Stimulated activated CD8-positive, alpha-beta memory T cell treated with anti-CD3 and anti-CD28 coated beads, Interleukin-4, amount 100 ng/mL, for 48 hours (primary cell): ENCODE measurements around the gene CROCC2.

Source experiments
- DNase-seq: peaks from one replicate; pipeline ENCODE4 v3.0.0-alpha.2; 2020

Gene CROCC2

DNA sequence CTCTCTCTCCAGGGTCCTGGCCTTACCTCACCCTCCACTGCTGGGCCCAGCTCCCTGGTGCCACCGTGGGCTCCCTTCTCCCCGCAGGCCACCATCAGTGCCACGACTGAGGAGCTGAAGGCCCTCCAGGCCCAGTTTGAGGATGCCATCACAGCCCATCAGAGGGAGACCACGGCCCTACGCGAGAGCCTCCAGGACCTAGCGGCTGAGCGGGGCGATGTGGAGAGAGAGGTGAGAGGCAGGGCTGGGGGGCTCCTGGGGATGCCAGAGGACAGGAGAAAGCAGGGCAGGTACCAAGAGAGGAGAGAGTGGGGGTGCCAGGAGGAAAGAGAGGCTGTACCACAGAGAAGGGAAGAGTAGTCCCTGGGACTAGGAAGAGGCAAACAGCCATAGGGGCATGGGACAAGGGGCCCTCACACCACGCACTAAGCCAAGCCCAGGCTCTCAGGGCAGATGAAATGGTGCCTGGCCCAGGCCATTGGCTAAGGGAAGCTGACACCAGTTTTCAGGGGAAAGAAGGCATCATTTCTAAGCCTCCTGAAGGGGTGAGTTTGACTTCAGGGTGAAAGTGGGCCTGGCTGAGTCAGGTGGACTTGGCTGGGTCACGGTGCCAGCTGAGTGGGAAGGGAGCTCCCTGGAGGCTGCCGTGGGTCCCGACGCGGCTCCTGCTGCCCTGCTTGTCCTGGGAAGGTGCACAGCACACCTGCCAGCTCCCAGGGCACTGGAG is 53.2 kb downstream of the CROCC2 start:
- DNase-seq, result peak; percentile 16

DNA sequence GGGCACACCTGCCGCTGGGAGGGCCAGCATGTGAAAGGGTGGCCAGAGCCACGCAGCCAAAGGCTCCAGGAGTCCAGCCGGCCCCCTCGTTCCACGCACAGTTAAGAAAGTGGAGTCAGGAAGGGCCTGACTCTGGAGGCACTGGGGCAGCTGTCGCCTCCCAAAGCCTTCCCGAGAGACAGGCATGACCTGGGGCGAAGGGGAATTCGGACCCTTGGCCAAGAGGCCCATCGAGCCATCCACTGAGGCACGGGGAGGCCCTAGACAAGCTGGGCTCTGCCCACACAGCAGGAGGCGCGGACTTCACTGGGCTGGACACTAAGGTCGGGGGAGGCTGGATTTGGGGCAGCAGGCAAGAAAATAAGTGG is 53.8 kb downstream of the CROCC2 start:
- peak; percentile 13 for DNase-seq

DNA sequence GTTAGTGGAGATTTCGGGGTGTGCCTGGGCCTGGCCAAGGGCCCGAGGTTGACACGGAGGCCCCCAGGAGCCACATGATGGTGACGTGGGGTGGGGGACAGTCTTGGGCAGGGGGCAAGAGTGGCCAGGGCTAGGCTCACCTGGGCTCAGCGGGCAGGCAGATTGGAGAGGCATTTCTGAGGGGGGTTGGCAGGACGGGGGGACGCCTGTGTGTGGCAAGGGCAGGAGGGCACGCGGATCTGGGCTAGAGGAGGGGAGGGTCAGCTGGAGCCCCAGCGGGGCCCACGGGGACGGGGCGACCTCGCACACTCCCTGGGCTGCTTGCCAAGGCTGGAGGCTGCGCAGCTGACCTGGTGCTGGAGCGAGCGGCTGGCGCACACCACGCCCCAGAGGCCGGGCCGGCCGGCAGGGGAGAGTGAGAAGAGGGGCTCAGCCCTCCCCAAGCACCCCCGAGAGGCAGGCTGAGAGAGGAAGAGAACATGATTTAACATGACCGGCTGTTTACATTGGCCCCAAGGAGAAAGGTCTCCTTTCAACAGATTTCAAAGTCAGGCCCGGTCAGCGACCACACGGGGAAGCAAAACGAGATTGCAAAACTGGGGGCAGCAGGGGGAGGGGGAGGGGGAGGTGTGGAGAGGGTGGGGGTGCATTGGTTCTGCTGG is 54.3 kb downstream of the CROCC2 start:
- peak; percentile 6 for DNase-seq

DNA sequence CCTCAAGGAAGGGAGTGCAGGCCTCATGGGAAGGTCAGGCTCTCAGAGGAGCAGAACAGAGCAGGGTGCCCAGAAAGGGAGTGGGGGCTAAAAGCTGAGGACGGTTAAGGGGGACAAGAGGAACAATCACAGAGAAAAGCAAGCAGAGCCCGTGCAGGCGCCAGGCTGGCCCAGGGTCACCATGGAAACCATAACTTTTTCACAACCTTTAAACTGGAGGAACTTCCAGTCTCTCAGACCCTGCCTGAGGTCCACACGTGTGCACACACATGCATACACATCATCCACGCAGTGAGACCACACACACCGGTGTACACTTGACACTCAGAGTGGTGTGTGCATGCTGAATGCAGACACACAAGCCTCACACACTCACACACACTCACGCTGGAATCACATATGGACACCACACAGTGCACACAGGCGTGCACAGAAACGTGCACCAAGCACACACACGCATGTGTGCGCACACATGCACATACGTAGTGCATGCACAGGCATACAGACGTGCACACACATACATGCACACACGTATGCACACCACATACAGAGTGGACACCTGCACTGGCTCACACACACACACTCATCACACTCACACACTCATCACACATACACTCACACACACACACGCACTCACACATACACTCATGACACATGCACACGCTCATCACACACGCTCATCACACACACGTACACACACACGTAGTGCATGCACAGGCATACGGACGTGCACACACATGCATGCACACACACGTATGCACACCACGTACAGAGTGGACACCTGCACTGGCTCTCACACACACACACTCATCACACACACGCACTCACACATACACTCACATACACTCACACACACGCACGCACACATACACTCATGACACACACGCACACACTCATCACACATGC is 55.1 kb downstream of the CROCC2 start:
- DNase-seq, result peak; percentile 17

DNA sequence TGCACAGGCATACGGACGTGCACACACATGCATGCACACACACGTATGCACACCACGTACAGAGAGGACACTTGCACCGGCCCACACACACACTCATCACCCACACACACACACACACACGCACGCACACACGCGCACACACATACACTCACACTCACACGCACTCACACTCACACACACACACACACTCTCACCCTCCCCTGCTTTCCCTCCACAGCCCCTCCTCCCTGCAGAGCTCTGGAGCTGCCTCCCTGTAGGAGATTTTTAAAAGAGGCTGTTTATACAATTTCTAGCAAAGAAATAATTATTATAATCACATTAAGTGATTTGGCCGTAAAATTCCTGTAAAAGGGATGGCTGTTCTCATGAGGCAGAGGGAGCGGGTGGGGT is 55.8 kb downstream of the CROCC2 start:
- DNase-seq, result no peak

DNA sequence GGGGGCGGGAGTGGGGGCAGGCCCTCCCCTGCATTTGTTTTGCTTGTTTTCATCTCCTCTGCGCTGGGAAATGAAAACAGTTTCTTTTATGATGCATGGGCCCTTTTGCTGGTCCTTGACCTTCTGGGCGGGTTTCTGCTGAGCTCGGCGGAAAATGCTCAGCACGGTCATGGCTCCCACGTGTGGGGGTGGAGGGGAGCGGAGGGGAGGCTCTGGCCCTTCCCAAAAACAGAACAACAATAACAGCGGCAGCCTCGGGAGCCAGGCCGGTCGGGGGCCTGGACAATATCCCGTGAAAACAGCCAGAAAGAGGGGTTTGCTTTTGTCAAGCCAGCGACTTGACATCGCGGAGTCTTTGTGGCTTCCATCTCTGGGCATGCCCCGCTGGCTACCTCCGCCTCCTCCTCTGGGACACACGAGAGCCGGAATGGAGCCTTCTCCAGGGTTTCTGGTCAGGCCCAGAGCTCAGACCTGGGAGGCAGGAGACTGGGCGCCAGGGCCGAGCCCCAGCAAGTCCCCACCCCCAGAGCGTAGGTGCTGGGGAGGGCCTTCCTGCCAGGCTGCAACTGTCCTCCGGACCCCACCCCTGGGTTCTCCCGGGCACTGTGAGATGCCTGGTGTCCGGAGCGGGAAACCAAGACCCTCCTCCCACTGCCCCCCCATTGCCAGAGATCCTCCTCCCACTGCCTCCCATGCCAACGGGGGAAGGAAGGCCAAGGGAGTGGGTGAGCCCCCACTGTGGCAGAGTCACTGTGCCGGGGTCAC is 56.3 kb downstream of the CROCC2 start:
- peak; percentile 23 for DNase-seq

DNA sequence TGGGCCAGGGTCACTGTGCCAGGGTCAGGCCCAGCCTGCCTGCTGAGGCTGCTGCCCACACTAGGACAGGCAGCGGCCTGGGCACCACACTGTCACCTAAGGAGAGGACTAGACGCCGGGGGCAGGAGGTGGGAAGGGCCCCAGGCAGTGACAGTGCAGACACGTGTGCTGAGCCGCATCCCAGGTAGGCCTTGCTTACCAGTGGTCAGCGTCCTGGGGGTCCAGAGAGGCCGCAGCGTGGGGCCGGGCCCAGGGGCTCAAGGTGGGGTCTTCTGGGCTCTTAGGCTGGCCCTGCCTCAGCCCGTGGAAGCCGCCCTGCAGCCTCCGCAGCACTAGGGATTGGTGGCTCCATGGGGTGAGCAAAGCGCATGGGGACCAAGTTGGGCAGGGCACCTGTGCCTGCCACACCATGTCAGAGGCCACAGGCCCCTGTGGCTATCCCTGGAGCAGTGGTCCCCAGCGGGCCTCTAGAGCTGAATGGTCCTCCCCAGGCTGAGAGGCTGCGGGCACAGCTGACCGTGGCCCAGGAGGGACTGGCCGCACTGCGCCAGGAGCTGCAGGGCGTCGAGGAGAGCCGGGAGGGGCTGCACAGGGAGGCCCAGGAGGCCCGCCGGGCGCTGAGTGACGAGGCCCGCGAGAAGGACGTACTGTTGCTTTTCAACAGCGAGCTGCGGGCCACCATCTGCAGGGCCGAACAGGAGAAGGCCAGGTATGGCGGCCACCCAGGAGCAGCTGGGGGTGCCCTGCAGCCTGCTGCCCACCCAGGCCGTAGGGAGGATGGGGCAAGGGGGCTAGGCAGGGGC is 57.1 kb downstream of the CROCC2 start:
- DNase-seq, result peak; percentile 13

DNA sequence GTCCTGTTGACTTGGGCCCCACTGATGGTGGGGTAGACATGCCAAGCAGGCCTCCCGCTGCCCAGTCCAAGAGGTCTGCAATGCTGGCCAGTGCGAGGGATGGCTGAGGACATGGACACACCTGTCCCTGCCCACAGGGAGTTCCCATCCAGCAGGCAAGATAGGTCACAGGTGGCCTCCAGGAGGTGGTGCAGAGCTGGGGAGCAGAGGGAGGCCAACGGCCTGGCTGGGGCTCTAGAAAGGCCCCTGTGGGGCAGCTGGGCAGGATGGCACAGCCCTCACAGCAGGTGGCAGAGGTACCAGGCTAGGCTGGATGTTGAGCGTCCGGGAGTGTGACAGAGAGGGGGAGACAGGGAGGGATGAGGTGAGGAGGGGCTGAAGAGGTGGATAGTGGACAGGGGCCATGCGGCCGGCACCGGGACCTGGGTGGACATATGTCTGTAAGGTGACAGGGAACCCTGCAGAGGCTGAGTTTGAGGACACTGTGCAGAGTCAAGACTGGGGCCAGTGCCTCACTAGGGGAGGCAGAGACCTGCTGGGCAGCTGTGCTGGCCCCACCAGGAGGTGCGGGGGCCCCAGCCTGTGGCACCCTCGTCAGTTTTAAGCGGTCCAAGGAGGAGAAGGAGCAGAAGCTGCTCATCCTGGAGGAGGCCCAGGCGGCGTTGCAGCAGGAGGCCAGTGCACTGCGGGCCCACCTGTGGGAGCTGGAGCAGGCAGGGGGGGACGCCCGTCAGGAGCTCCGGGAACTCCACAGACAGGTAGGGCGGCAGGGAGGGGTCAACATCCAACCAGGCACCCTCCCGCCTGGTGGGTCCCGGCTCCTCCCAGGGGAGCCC is 58.0 kb downstream of the CROCC2 start:
- peak; percentile 20 for DNase-seq

DNA sequence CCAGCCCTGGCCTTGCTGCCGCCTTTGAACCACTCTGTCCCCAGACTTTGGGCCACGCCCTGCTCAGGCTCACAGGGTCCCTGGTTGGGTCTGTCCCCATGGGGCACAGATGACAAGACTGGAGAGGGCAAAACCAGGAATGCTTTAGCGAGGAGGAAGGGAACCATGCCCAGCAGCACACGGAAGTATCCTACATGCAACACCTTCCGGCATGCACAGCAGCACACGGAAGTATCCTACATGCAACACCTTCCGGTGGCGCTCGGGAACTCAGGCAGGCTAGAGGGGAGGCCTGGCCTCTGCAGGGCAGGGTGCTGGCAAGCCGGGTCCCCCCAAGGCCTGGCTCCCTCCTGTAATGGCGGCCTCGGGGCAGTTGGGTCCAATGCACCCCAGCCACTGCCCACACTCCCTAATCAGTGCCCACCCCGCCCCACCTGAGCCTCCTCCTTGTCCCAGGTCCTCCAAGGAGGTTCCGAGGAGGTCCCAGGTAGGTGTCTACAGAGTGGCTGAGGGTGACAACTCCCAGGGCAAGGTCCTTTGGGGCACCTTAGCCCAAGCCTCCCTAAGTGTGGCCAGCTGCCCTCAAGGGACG is 58.7 kb downstream of the CROCC2 start:
- no peak for DNase-seq

DNA sequence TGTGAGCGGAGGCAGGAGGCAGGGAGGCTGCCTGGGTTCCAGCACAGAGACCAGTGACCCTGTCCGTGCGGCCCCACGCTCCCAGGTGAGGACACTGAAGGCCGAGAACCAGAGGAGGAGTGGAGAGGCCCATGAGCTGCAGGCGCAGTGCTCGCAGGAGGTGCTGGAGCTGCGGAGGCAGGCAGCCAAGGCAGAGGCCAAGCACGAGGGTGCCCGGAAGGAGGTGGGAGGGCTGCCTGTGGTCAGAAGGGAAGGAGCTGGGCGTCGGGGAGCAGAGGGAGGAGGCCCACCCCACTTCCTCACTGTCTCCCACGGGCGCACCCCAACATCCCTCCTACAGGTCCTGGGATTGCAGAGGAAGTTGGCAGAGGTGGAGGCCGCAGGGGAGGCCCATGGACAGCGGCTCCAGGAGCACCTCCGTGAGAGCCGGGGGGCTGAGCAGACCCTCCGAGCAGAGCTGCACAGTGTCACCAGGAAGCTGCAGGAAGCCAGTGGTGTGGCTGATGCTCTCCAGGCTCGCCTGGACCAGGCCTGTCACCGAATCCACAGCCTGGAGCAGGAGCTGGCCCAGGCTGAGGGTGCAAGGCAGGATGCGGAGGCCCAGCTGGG is 59.3 kb downstream of the CROCC2 start:
- DNase-seq, result no peak

DNA sequence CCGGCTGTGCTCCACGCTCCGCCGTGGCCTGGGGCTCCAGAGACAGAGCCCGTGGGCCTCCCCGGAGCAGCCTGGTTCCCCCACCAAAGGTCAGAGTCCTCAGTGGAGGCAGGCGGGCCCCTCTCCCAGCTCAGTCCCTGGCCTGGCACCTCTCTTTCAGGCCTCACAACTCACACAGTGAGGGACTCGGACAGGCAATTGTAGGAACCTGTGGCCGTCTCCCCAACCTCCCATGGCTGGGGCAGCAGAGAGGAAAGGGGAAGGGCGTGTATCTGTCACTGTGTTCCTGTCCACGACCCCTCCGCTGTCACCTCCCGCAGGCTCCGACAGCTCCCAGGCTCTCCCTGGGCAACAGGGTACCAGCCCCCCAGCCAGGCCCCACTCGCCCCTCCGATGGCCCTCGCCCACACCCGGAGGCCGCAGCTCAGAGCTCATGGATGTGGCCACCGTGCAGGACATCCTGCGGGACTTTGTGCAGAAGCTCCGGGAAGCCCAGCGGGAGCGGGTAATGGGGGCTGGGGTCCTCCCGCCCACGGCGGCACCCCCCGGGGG is 59.8 kb downstream of the CROCC2 start:
- no peak for DNase-seq

DNA sequence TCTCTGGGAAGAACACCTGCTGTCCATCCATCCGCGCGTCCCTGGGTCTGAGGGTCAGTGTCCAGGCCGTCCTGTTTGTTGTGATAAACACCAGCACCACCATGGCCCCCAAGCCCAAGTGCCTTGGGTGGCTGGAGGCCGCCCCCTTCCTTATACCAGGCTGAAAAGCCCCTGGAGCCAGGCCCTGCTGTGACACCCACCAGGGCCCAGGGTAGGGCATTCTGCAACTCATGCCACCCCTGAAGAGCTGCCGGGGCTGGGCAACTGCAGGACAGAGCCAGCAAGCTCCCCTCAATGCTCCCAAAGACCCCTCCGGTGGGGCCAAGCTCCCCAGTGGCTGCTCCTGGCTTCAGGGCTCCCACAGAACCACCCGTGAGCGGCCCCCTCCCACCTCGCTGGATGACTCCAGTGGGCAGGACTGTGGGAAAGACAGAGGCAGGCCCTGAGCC is 60.3 kb downstream of the CROCC2 start:
- DNase-seq, result no peak

DNA sequence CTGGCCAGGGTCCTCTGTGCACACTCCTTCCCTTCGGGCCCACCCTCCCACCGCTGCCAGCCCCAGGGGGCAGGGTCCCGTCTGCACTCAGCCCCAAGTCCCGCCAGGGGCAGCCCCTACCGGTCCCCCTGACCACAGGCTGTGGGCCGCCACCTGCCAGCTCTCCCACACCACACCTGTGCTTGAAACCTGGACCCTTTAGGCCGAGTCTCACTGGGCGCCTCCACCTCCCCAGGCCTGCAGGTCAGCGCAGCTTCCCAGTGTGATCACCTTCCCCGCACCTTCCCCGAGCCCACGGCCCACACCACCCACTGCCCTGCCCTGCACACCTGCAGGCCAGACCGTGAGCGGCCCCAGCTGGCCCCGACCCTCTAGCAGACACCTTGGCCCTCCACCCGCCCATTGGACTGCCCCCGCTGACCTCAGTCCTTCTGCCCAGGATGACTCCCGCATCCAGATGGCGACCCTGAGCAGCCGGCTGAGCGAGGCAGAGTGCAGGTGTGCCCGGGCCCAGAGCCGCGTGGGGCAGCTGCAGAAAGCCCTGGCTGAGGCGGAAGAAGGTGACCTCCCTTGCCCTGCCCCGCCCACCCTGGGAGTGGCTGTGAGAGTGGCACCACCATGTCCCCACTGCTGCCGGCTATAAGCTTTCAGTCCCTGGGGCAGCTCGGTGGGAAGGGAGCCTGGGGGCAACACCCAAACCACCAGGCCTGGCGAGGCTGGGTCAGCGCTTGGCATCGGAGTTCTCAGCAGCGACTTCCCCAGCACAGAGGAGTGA is 61.0 kb downstream of the CROCC2 start:
- no peak for DNase-seq

DNA sequence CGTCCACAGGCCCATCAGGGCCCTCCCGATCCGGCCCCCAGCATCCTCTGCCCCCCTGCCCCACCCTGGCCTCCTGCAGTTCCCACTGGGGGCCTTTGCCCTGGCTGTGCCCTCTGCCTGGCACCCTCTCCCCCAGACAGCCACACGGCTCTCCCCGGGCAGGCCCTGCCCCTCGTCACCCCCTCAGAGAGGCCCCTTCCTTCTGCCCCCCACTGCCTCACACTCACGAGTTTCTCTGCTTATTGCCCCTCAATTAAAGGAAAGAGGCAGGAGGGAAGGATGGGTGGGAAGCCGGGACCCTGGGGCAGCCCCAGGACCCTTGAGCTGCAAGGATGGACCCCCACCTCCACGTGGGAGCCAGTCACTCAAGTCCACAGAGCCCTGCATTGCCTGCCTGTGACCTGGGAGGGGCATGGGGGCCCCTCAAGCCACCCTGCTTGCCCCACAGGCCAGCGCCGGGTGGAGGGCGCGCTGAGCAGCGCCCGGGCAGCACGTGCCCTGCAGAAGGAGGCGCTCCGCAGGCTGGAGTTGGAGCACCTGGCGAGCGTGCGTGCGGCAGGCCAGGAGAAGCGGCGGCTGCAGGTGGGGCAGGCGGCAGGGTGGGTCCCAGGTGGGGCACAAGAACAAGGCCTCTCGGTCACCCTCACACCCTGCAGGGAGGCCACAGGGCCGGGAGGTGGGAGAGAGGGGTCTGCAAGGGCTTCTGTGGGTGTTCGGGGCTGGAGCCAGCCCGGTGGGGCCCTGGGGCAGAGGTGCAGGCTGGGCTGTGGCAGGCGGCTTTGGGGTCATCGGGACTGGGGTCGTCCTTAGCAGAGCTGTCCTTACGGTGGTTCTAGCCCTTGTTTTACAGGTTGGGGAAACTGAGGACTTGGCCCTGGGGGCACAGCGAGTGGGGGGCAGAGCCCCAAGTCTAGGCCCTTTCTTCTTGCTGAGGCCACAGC is 61.8 kb downstream of the CROCC2 start:
- DNase-seq, result no peak

DNA sequence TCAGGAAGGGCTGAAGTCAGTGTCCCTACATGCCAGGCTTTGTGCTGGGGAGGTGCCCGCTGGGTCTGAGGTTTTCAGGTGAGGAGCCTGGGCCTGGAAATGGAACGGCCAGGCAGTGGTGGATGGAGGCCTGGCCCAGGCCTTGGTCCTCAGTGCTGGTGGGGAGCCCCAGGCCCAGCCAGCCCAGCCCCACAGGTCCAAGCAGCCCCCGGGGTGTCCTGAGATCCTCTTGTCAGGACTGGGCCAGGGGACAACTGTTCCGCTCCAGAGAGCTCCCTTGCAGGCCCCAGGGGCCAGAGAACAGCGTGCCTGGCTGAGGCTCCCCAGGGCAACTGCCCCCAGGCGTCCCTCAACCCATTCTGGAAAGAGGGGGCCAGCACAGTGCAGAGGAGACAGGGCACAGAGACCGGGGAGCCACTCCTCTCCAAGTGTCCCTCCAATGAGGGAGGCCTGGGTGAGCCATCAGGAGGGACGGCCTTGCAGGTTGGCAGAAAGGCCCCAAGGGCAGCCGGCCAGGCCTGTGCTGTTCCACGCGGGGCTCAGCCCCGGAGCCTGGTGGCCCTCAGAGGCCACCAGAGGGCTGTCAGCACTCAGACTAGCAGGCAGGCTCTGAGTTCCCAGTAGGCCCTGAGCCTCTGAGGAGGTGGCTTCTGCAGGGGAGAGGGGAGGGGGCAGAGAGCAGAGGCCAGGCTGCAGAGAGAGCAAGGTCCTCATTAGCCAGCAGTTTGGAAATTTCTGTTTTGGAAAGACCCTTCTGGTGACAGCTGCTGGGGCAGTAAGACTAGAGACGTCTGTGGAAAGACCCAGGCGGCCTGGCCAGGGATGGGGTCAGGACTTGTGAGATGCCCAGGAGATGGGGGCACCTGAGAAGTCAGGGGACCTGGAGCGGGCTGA is 62.8 kb downstream of the CROCC2 start:
- DNase-seq, result no peak

DNA sequence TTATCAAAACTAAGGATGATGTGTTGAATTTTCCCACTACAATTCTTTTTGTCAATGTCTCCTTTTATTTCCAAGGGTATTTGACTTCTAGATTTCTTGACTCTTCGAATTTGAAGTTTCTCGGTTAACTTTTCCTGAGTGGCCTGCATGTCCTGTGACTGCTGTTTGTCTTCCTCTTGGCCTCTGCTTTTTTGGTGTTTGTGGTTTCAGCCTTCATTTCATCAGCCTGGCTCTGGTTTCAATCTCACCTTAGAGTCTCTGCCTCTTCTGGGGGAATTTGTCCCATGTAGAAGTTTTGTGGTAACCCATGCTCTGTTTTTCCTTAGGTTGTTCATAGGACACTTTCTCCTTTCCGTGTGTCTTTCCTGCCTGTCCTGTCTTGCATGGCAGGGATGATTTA is 64.0 kb downstream of the CROCC2 start:
- no peak for DNase-seq

DNA sequence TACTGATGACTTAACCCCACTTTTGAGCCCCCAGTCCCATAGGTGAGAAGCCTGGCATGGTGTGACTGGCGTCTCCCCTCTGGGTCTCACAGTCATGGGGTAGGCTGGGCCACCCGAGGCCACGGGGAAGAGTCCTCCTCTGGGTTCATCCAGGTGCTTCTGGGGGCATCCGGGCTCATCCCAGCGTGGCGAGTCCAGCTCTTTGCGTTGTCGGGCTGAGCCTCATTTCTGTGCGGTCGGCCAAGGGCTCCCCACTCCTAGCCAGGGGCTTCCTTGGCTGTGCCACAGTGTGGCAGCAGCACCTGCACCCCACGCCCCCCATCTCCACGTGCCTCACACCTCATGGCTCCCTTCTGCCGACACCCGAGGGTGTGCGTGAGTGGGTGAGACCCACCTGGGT is 64.7 kb downstream of the CROCC2 start:
- no peak for DNase-seq
